Kidney (tissue), 22 donors: ENCODE data around the gene USP28. TPM values are rescaled to one million over a fixed set of nuclear protein-coding genes. Genes with fewer than 3 reads are reported as not detected.
"Not testable (repeated sequence)": the region's sequence is repeated elsewhere in the genome, so short reads cannot be mapped to it uniquely, and the experiment has no call there.

Experiments used
- DNase-seq, 5 donors: peaks; one replicate each; pipeline ENCODE4 v3.0.0-alpha.2; 2013 to 2020
- FAIRE-seq: peaks from 2 replicates; lab custom pipeline; 2012; peaks lifted over from hg19 to GRCh38; lab: Jason Lieb, UNC
- H3K27ac ChIP-seq, 2 donors: one replicate each; pipeline ENCODE4 v1.7.0; 2013; ENCODE audit warnings: low read depth in 2 of 2, low read length in 2 of 2, inconsistent platforms in 1 of 2
- H3K27me3 ChIP-seq: one replicate; pipeline ENCODE4 v1.7.1; 2013; ENCODE audit warnings: low read length, inconsistent platforms; ENCODE audit not compliant: control insufficient read depth, insufficient read depth
- H3K36me3 ChIP-seq, 3 donors: one replicate each; pipeline versions ENCODE4 v1.7.0 to v1.7.1; 2013; ENCODE audit warnings: low read length in 3 of 3, control low read depth in 1 of 3, inconsistent platforms in 1 of 3; ENCODE audit not compliant: insufficient read depth in 3 of 3, control insufficient read depth in 2 of 3
- H3K4me1 ChIP-seq, 3 donors: one replicate each; pipeline versions ENCODE4 v1.7.0 to v1.7.1; 2013; ENCODE audit warnings: low read length in 3 of 3, inconsistent platforms in 1 of 3, low read depth in 1 of 3; ENCODE audit not compliant: control insufficient read depth in 2 of 3, insufficient read depth in 2 of 3
- H3K4me3 ChIP-seq, 3 donors: one replicate each; pipeline versions ENCODE4 v1.7.0 to v1.8.1; 2013; ENCODE audit warnings: low read length in 3 of 3, control low read depth in 1 of 3, inconsistent platforms in 1 of 3
- H3K9ac ChIP-seq, 3 donors: one replicate each; pipeline versions ENCODE4 v1.7.0 to v1.7.1; 2013; ENCODE audit warnings: low read length in 3 of 3, control low read depth in 1 of 3, inconsistent platforms in 1 of 3
- H3K9me3 ChIP-seq, 3 donors: one replicate each; pipeline versions ENCODE4 v1.7.0 to v1.7.1; 2013; ENCODE audit warnings: low read length in 3 of 3, control low read depth in 1 of 3, inconsistent platforms in 1 of 3; ENCODE audit not compliant: control insufficient read depth in 2 of 3, insufficient read depth in 1 of 3
- CTCF ChIP-seq: IDR thresholded peaks from 3 replicates; pipeline ENCODE4 v1.5.1; 2012; ENCODE audit warnings: mild to moderate bottlenecking, moderate library complexity, borderline replicate concordance; ENCODE audit not compliant: insufficient read depth; ENCODE audit errors: extremely low read depth
- intact Hi-C: fragments of 100-400 bp; cut with DNase I; formaldehyde crosslinking; loops from one replicate; pipeline ENCODE4 v1.11.1; 2022
- long read RNA-seq, 10 donors: library from polyadenylated mRNA in 1 of 10; unstranded in 1 of 10; transcript quantifications; one replicate each; pipeline ENCODE4 v2.0.0 and lab custom pipeline, GENCODE V29; 2021 to 2026
- polyA plus RNA-seq: library from polyadenylated mRNA; stranded (reverse); fragments of 350-450 nt; fragmentation: Illumina TruSeq; extraction: RNeasy Lipid Tissue Mini Kit (QIAGEN cat#74804); gene quantifications from one replicate; pipeline ENCODE4 v1.2.3, GENCODE V29; 2014; ENCODE audit warnings: low read depth, low replicate concordance; ENCODE audit not compliant: insufficient read depth
- total RNA-seq: library from RNA; stranded (reverse); fragmentation: NEBNext Ultra II Directional; extraction: Animal tissue kit (Norgen Biotek cat#: 25700); gene quantifications from one replicate; pipeline ENCODE4 v1.2.1, GENCODE V29; 2021
- donor health status: control.
- donor health status: control.
- donor health status: control.
- donor health status: control.
- donor health status: control.
- donor health status: DM: yes; HTN: yes; CAD: no.
- donor health status: Normal renal cell carcinoma (clear cell type).

The USP28 gene, protein sequence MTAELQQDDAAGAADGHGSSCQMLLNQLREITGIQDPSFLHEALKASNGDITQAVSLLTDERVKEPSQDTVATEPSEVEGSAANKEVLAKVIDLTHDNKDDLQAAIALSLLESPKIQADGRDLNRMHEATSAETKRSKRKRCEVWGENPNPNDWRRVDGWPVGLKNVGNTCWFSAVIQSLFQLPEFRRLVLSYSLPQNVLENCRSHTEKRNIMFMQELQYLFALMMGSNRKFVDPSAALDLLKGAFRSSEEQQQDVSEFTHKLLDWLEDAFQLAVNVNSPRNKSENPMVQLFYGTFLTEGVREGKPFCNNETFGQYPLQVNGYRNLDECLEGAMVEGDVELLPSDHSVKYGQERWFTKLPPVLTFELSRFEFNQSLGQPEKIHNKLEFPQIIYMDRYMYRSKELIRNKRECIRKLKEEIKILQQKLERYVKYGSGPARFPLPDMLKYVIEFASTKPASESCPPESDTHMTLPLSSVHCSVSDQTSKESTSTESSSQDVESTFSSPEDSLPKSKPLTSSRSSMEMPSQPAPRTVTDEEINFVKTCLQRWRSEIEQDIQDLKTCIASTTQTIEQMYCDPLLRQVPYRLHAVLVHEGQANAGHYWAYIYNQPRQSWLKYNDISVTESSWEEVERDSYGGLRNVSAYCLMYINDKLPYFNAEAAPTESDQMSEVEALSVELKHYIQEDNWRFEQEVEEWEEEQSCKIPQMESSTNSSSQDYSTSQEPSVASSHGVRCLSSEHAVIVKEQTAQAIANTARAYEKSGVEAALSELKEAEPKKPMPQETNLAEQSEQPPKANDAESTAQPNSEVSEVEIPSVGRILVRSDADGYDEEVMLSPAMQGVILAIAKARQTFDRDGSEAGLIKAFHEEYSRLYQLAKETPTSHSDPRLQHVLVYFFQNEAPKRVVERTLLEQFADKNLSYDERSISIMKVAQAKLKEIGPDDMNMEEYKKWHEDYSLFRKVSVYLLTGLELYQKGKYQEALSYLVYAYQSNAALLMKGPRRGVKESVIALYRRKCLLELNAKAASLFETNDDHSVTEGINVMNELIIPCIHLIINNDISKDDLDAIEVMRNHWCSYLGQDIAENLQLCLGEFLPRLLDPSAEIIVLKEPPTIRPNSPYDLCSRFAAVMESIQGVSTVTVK
- total RNA-seq (19.4 TPM), polyA plus RNA-seq (5.3 TPM)
- long read RNA-seq, donor 1, partial matches to known transcripts, result 0 of 1 reads
- long read RNA-seq, donor 1, other reads (novel, unspliced or antisense), result 0 of 1 reads
- long read RNA-seq, donor 2, result 0 reads
- long read RNA-seq, donor 3, partial matches to known transcripts, result 0 of 1 reads
- long read RNA-seq, donor 3, other reads (novel, unspliced or antisense), result 0 of 1 reads
- long read RNA-seq, donor 4, partial matches to known transcripts, result 0 of 1 reads
- long read RNA-seq, donor 4, other reads (novel, unspliced or antisense), result 0 of 1 reads
- long read RNA-seq, donor 5, result 0 reads
- long read RNA-seq, donor 6, result 0 reads
- long read RNA-seq, donor 7, partial matches to known transcripts, result 2 of 8 reads
- long read RNA-seq, donor 7, other reads (novel, unspliced or antisense), result 6 of 8 reads
- long read RNA-seq, donor 8, result 0 reads
- long read RNA-seq, donor 9, result 0 reads
- long read RNA-seq, donor 10, partial matches to known transcripts, result 0 of 2 reads
- long read RNA-seq, donor 10, other reads (novel, unspliced or antisense), result 0 of 2 reads

DNA sequence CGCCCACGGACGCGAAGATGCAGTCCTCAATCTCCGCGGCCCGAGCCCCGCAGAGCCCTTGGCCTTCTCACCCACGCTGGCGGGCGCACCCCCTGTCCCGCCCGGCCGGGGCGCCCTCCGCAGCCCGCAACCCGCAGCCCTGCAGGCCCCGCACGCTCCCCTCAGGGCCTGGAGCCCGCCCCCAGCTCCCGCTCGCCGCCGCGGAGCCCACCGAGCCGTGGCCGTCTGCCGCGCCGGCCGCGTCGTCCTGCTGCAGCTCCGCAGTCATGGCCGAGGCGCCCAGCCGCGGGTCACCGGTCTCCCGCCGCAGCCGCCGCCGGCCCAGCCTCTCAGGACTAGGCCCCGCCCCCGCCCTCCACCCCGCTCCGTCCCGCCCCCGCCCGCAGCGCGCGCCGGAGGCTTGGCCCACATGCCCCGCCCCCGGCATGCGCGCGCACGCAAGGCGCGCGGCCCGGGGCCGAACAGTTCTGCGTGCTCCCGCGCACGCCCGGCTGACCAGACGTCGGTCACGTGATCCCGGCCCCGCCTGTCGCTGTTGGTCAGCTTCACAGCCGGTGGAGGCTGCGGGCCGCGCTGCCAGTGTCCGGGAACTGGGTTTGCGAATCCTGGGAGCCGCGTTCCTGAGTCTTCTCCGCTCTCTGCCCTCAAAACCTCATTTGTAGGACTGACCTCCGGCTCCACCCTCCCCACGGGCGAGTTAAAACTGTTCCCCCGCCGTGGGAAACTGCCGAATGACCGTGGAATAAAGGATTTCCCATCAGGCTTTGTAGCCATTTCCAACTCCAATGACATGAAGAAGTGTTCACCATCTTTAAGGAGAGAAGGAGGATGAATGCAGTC, at the start of gene USP28:
TSS of gene USP28 (minus strand) at position 339 of the 840 bp plus-strand sequence. CDS start at position 268, 71 bp downstream.
- Histone ChIP-seq H3K4me1 (peaks cover 2 to 3% (median 3%) of the 10 kb centered on the region in 3 donors), H3K4me3 (peak within 1 kb of the TSS; percentile 71 to 85 (median 81)), H3K36me3 (no peaks in the 10 kb centered on the region), H3K9me3 (no peaks in the 10 kb centered on the region), H3K27me3 (no peaks in the 10 kb centered on the region), H3K27ac (peak within 1 kb of the TSS; percentile 84 to 89), H3K9ac (peak within 1 kb of the TSS; percentile 65 to 72 (median 65))
- FAIRE-seq, result no peak
- TF ChIP-seq CTCF, result no peak
- DNase-seq, result peak; percentile 97 to 99 (median 98)
- intact Hi-C loops, result no loop called here

DNA sequence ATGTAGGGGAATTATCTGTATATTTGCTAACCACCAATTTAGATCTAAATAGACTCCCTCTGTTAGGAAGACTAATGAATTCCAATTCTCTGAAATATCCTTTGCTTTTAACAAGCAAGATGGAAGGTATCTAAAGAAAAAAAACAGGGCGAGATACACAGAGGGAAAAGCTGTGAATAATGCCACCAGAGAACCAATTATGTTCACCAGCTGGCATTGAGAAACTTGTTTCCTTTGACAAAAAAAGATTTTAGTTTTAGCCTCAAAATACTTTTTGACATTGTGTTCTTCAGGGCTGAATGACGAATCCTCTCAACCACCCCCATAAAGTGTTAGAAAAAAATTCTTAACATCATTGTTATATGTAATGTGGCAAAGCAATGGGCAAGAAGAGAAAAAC, 48.2 kb upstream of the USP28 start:
- intact Hi-C loops, result no loop called here
- no peak for TF ChIP-seq CTCF
- FAIRE-seq, result no peak

GRCh38 chr11:113911491-113911890, 36.1 kb upstream of the USP28 start:
- H3K9ac ChIP-seq, H3K27me3 ChIP-seq, intact Hi-C loops, H3K9me3 ChIP-seq, DNase-seq, H3K36me3 ChIP-seq, FAIRE-seq, H3K4me1 ChIP-seq, H3K4me3 ChIP-seq, H3K27ac ChIP-seq: not testable (repeated sequence)

More for the DNA sequence above, 48.2 kb upstream of the USP28 start:
- H3K9ac ChIP-seq, result no peak overlapping the region
- H3K27ac ChIP-seq, result no peak overlapping the region
- DNase-seq, result no peak
- H3K9me3 ChIP-seq, result no peaks in the 10 kb centered on the region
- H3K4me3 ChIP-seq, result no peak overlapping the region
- H3K4me1 ChIP-seq, result no peaks in the 10 kb centered on the region
- H3K27me3 ChIP-seq, result no peaks in the 10 kb centered on the region
- no peaks in the 10 kb centered on the region for H3K36me3 ChIP-seq
